HL-60 (cell line): ENCODE measurements around the gene RBM10.

Experiments used
- DNase-seq, 2 experiments: peaks; one replicate each; pipeline ENCODE4 v3.0.0-alpha.2; 2010 to 2020; ENCODE audit warnings: low read depth in 1 of 2, low spot score in 1 of 2
- H3K27ac ChIP-seq: fragments of 250-450 bp; sonication (Bioruptor Pico); replicated peaks from 2 replicates; pipeline ENCODE4 v1.5.1; 2020; ENCODE audit warnings: mild to moderate bottlenecking, moderate library complexity
- H3K27me3 ChIP-seq: fragments of 250-450 bp; sonication (Bioruptor Pico); 2 replicates; pipeline ENCODE4 v1.5.1; 2021; ENCODE audit warnings: mild to moderate bottlenecking, moderate library complexity; ENCODE audit not compliant: insufficient read depth, poor library complexity, severe bottlenecking
- H3K4me3 ChIP-seq: replicated peaks from 2 replicates; pipeline ENCODE4 v1.5.1; 2011; ENCODE audit warnings: mild to moderate bottlenecking, control low read depth, low read length; ENCODE audit not compliant: insufficient read depth
- CTCF ChIP-seq: IDR thresholded peaks from one replicate; pipeline ENCODE4 v1.5.1; 2011; ENCODE audit warnings: low read length, control low read depth, inconsistent platforms; ENCODE audit not compliant: insufficient read depth
- GABPA ChIP-seq: IDR thresholded peaks from 2 replicates; pipeline ENCODE4 v1.6.1; 2012; ENCODE audit warnings: low read depth
- POLR2AphosphoS5 ChIP-seq: IDR thresholded peaks from 2 replicates; pipeline ENCODE4 v1.6.1; 2012; ENCODE audit warnings: low read depth
- REST ChIP-seq: IDR thresholded peaks from 2 replicates; pipeline ENCODE4 v1.6.1; 2012; ENCODE audit warnings: low read depth; ENCODE audit not compliant: insufficient replicate concordance
- SPI1 ChIP-seq: IDR thresholded peaks from 2 replicates; pipeline ENCODE4 v1.6.1; 2012; ENCODE audit warnings: low read depth, mild to moderate bottlenecking, borderline replicate concordance

Gene RBM10

GRCh38 chrX:47184486-47184885, 39.5 kb downstream of the RBM10 start:
- TF ChIP-seq REST (no peak), SPI1 (no peak), CTCF (no peak), POLR2AphosphoS5 (no peak), GABPA (no peak)
- no peak for DNase-seq
- H3K4me3 ChIP-seq = no peak overlapping the region
- H3K27ac ChIP-seq = no peak overlapping the region
- no peaks in the 10 kb centered on the region for H3K27me3 ChIP-seq

- H3K4me3 ChIP-seq = no peak overlapping the region
- DNase-seq = no peak
- TF ChIP-seq REST (no peak), POLR2AphosphoS5 (no peak), CTCF (no peak), SPI1 (no peak), GABPA (no peak)
These were observed 40.2 kb downstream of the RBM10 start for GRCh38 chrX:47185241-47185640.

GRCh38 chrX:47186096-47186740, 41.2 kb downstream of the RBM10 start:
- DNase-seq = no peak
- H3K27me3 ChIP-seq = no peaks in the 10 kb centered on the region
- TF ChIP-seq GABPA (no peak), REST (no peak), CTCF (no peak), POLR2AphosphoS5 (no peak), SPI1 (no peak)
- no peak overlapping the region for H3K4me3 ChIP-seq
- H3K27ac ChIP-seq = no peak overlapping the region

More at GRCh38 chrX:47185241-47185640, 40.2 kb downstream of the RBM10 start:
- no peak overlapping the region for H3K27ac ChIP-seq
- H3K27me3 ChIP-seq = no peaks in the 10 kb centered on the region
